ENCODE measurements around the gene SPACA1. TPM values are rescaled to one million over a fixed set of nuclear protein-coding genes. Genes with fewer than 3 reads are reported as not detected.

The SPACA1 gene
- polyA plus RNA-seq, 3 donors, result not detected

GRCh38 chr6:88089708-88090107 lies 42.1 kb downstream of the SPACA1 start:
- DNase-seq (ENCODE audit: low read depth in 3 of 3, low spot score in 2 of 3), result no peak

GRCh38 chr6:88105741-88106340 lies 58.2 kb downstream of the SPACA1 start:
- DNase-seq (ENCODE audit: low read depth in 3 of 3, low spot score in 2 of 3), result no peak

GRCh38 chr6:88107241-88107640 lies 59.6 kb downstream of the SPACA1 start:
- no peak for DNase-seq (ENCODE audit: low read depth in 3 of 3, low spot score in 2 of 3)

- DNase-seq (ENCODE audit: low read depth in 3 of 3, low spot score in 2 of 3), result no peak
Measured at GRCh38 chr6:88111991-88112390, 64.3 kb downstream of the SPACA1 start.

- DNase-seq (ENCODE audit: low read depth in 3 of 3, low spot score in 2 of 3), result no peak
Measured at GRCh38 chr6:88114838-88115237, 67.2 kb downstream of the SPACA1 start.

GRCh38 chr6:88115307-88115706 lies 67.7 kb downstream of the SPACA1 start:
- no peak for DNase-seq (ENCODE audit: low read depth in 3 of 3, low spot score in 2 of 3)

GRCh38 chr6:88116276-88116675 lies 68.6 kb downstream of the SPACA1 start:
- no peak for DNase-seq (ENCODE audit: low read depth in 3 of 3, low spot score in 2 of 3)

Other genes starting within 250 kb of the SPACA1 start
- 1 to 10 TPM in 1 of 3 donors, under 1 TPM in 2; 0.88 to 1.1 (median 0.90) TPM for gene CNR1, start 118.5 kb downstream of the SPACA1 start, polyA plus RNA-seq (ENCODE audit: insufficient read length in 3 of 3)